GM18502 (cell line): ENCODE results near the gene HTRA2.

ENCODE experiments used
- ATAC-seq: cut with Tn5 transposase; IDR thresholded peaks from one replicate; pipeline ENCODE4 v1.9.1; 2021; ENCODE audit warnings: mild to moderate bottlenecking; ENCODE audit not compliant: unreplicated experiment, poor library complexity

Gene HTRA2

GRCh38 chr2:74499940-74500577 lies 29.7 kb upstream of the HTRA2 start:
- no peak for ATAC-seq

- ATAC-seq = no peak
Observed at GRCh38 chr2:74500578-74500946, 29.2 kb upstream of the HTRA2 start.

- ATAC-seq = no peak
Observed at GRCh38 chr2:74501335-74502071, 28.2 kb upstream of the HTRA2 start.

- no peak for ATAC-seq
Observed at GRCh38 chr2:74502147-74502719, 27.5 kb upstream of the HTRA2 start.

GRCh38 chr2:74502720-74503505 lies 26.8 kb upstream of the HTRA2 start:
- ATAC-seq = peak; percentile 40

- ATAC-seq = no peak
Observed at GRCh38 chr2:74503506-74504475, 25.9 kb upstream of the HTRA2 start.

- no peak for ATAC-seq
Observed at GRCh38 chr2:74504591-74504990, 25.1 kb upstream of the HTRA2 start.

GRCh38 chr2:74505448-74506246 lies 24.1 kb upstream of the HTRA2 start:
- ATAC-seq = no peak

GRCh38 chr2:74507145-74507925 lies 22.4 kb upstream of the HTRA2 start, which contains the start of gene PCGF1:
Gene PCGF1 (minus strand): TSS chr2:74507695. CDS start chr2:74507668, 27 bp downstream.
- peak; percentile 91 for ATAC-seq

GRCh38 chr2:74507926-74508520 lies 21.7 kb upstream of the HTRA2 start:
- no peak for ATAC-seq

- no peak for ATAC-seq
Observed at GRCh38 chr2:74510272-74510671, 19.5 kb upstream of the HTRA2 start.

GRCh38 chr2:74511104-74511989 lies 18.4 kb upstream of the HTRA2 start:
- ATAC-seq = no peak

- ATAC-seq = no peak
Observed at GRCh38 chr2:74512744-74513604, 16.8 kb upstream of the HTRA2 start.

- ATAC-seq = no peak
Observed at GRCh38 chr2:74513605-74514367, 15.9 kb upstream of the HTRA2 start.
